NCI-H2107 treated with DMSO at 0.1 percent for 48 hours (cell line): ENCODE results near the gene LIPK.

Experiments used
- DNase-seq: peaks from one replicate; lab custom pipeline; 2025; ENCODE audit not compliant: unreplicated experiment; lab: John Stamatoyannopoulos, UW

LIPK gene

DNA sequence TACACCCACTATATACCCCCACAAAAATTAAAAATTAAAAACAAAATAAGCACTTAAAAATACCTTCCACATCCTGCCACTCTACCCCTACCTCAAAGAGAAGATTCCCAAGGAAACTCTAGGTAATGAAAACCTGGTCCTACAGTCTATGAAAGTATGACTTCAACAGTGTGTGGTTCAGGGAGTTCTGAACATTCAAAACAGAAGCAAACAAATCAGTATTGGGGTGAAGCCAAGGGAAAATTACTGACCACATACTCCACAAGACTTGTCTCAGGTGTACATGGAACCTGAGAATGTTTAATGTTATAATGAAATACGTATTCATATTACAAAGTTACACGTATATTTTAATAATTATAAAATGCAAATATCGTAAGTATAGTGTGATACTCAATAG lies 76.2 kb downstream of the LIPK start:
- DNase-seq = no peak

DNA sequence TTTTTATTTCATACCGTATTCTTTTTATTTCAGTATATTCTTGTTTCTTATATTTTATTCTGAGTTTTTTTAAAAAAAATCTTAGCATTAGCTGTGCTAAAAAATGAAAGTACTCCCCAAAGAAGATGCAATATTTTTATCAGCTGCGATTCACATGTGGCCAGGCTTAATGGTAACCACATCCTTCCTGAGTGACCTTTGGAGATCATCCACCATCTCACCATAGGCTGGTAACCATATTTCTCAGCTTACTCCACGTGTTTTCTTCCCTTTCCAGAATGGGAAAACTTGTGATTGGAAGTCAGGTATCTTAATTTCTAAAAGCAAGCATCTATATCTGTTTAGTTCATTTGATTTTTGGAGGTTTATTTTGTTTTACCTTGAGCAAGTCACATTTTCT lies 77.7 kb downstream of the LIPK start:
- DNase-seq = no peak

DNA sequence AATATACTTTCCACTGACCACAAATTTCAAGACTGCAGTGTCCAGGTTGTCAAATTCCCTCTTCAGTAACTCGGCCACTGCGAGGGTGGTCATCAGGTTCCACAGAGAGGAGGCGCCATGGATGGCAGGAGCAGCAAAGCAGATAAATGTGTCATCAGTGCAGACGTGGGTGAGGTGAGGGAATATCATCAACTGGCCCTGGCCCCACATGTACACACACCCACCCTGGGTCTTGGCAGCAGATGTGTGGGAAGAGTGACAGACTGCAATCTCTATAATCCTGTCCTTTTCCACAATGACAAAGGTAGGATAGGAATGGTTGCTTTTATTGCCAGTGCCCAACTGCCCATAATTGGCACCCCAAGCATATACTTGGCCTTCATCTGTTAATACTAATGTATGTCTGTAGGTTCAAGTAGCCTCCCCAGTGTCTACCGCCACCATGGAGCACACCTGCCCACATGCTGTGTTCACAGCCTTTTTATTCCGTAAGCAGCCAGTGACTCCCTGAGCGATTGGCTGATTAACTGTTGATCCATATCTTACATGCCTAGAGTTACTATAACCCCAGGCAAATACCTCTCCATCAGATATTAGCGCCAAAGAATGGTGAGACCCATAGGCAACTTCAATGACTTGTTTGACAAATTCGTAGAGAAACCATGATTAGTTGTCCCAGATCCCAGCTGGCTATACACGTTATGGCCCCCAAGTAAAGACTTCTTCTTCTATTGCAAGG lies 80.2 kb downstream of the LIPK start:
- DNase-seq = no peak

DNA sequence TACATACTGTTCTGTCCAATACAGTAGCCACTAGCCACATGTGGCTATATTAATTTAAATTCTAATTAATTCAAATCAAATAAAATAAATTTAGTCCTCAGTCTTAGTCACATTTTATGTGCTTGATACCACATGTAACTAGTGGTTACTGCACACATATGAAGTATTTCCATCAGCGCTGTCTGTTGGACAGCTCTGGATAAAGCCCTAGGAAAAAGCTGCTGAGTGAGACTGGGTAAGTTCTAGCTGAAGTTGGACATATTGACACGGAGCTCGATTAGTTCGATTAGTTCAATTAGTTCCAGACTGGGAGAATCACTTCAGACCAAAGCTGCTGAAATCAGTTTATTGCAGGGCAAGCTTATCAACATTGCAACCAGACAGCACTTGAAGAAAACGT lies 81.4 kb downstream of the LIPK start:
- DNase-seq = no peak

DNA sequence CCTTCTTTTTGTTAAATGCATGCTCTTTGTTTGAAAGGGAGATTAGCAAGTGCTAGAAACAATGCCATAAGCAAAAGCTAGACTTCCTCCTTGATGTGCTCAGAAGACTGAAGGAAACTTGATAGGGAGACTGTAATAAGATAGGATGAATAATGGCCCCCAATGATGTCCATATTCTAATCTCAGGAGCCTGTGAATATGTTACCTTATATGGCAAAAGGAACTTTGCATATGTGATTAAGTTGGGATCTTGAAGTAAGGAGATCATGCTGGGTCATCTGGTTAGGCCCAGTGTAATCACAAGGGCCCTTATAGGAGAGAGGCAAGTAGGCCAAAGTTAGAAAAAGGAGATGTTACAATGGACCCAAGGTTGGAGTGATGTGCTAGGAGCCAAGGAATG lies 82.9 kb downstream of the LIPK start:
- DNase-seq = no peak

DNA sequence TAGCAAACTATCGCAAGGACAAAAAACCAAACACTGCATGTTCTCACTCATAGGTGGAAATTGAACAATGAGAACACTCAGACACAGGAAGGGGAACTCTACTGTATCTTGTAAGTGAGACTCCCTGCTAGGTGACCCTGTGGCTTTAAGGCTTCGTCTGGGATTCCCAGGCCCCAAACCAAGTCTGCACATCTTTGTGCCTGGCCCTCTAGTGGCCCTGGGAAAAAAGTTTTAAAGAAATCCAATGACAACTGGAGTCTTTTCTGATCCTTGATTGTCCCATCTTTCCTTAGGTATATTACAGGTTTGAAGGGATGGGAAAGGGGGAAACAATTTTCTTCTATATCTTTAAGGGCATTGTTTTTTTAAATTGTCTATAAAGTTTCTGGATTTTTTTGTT lies 85.9 kb downstream of the LIPK start:
- DNase-seq = no peak

DNA sequence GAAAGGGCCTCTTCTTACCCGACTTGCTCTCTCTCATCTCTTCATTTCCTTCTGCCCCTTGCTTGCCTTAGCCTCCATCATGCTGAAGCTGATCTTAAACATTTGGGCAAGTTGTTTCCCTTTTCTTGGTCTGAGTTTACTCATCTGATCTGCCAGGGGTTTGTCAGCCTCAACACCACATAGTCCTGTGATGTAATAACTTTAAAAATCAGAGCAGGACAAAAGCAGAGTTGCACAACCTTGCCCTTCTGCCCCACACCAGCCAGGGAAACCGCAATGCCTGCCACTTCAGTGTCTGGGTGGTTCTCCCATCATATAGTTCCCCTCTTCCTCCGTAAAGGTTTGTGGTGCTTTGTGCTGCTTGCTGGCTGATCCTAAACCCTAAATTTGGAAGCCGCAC lies 86.6 kb downstream of the LIPK start:
- DNase-seq = no peak

DNA sequence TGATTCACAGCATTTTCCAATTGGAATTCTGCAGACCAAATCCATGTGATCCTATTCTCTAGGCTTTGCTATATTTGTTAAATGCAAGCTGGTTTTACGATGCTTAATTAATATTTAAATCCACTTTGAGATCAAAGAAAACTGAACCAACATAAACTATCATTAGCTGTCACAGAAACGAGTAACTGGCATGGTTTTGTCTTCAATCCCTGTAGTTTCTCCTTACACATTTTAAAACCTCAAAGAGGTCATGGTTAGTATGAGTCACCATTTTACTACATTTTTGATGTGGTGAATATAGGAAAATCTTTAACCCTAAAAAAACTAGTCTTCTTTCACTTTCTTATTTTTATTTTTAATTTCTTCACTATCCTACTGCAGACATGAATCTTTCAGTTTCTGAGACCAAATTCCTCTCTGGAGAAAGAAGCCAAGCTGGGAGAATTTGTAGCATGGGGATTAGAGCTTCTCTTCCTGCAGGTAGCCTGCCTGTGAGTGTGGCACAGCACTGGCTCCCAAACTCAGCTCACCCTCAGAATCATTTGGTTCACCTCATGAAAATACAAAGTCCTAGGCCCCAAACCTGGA lies 87.8 kb downstream of the LIPK start:
- no peak for DNase-seq

DNA sequence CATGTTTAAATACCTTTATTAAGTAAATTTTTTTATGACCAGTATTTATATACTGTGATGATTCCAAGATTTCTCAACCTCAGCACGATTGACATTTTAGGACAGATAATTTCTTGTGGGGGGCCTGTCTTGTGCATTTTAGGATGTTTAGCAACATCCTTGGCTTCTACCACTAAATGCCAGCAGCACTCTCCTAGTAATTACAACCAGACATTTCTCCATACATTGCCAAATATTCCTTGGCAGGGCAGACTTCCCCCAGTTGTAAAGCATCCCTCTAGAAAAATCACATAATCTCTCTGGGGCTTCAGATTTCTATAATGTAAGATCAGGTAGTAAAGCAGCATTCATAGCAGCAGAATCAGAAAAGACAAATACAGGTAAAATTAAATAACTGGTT lies 88.7 kb downstream of the LIPK start:
- no peak for DNase-seq

DNA sequence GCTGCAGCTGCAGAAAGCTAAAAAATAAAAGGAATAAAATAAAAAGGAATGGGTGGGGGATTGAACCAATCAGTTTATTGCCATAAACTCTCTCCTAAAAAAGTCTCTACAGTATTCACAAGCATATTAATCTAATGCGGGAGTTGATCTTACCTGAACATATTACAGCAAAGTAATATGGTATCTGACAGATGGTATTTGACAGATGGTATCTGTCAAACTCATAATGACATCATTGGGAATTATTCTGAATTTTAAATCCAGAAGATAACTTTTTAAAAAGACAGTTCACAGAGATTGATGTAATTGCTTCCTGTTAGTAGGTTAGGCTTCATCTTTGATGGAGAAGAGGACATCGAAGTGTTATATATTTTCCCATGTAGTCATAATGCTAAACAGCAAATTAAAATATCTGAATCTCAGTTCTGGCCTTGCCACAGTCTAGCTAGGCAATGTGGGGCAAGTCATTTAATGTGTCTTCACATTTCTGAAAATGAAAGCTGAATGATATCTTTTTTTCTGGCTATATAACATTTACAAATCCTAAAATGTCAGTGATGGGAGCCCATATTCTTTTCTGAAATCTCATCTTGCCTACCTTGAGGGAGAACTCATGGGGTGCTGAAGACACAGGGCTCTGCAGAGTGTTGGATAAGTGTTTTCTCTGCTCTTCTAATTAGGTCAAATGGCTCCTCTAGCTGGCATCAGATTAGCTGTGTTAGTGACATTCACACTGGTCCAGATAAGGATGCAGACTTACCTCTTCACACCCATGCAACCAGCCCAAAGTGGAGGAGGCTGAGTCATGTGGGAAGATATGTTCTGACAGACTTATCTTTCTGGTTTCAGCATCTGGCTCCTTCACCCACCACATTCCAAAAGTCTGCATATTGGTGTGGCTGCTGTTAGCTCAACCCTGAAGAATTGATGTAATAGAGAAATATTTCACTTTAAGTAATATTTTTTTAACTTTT lies 94.4 kb downstream of the LIPK start:
- DNase-seq = no peak
